ENCODE data around the gene PDE2A. TPM values are rescaled to one million over a fixed set of nuclear protein-coding genes. Genes with fewer than 3 reads are reported as not detected.

Gene PDE2A
- total RNA-seq, 1 donor from 2014 or later = 403 TPM

GRCh38 chr11:72599325-72600117 lies 74.7 kb downstream of the PDE2A start:
- Histone ChIP-seq H3K36me3 (no peaks in the 10 kb centered on the region), H3K27ac (no peak overlapping the region), H3K4me3 (no peak overlapping the region), H3K9me3 (no peaks in the 10 kb centered on the region), H3K27me3 (no peaks in the 10 kb centered on the region), H3K4me1 (no peaks in the 10 kb centered on the region)
- TF ChIP-seq CTCF (IDR thresholded peaks at IDR 0.05) = no peak
- intact Hi-C loops (cut with DNase I) = no loop called here
- DNase-seq (ENCODE audit: low spot score in 2 of 2) = no peak

- intact Hi-C loops (cut with DNase I) = no loop called here
- no peak for DNase-seq (ENCODE audit: low spot score in 2 of 2)
- H3K9me3 ChIP-seq = no peaks in the 10 kb centered on the region
- no peak overlapping the region for H3K27ac ChIP-seq
- H3K4me3 ChIP-seq = no peak overlapping the region
- no peaks in the 10 kb centered on the region for H3K4me1 ChIP-seq
- H3K36me3 ChIP-seq = no peaks in the 10 kb centered on the region
- peak; percentile 9 to 36 (median 22) for TF ChIP-seq CTCF (IDR thresholded peaks at IDR 0.05)
- no peaks in the 10 kb centered on the region for H3K27me3 ChIP-seq
Observed at GRCh38 chr11:72598906-72599305, 75.3 kb downstream of the PDE2A start.

GRCh38 chr11:72598466-72598865 lies 75.8 kb downstream of the PDE2A start:
- Histone ChIP-seq H3K9me3 (no peaks in the 10 kb centered on the region), H3K27me3 (no peaks in the 10 kb centered on the region), H3K4me3 (no peak overlapping the region), H3K4me1 (no peaks in the 10 kb centered on the region), H3K27ac (no peak overlapping the region), H3K36me3 (no peaks in the 10 kb centered on the region)
- intact Hi-C loops (cut with DNase I) = no loop called here
- no peak for DNase-seq (ENCODE audit: low spot score in 2 of 2)
- no peak for TF ChIP-seq CTCF (IDR thresholded peaks at IDR 0.05)

GRCh38 chr11:72597721-72598120 lies 76.5 kb downstream of the PDE2A start:
- intact Hi-C loops (cut with DNase I) = no loop called here
- H3K9me3 ChIP-seq = no peaks in the 10 kb centered on the region

GRCh38 chr11:72595292-72595684 lies 78.9 kb downstream of the PDE2A start:
- Histone ChIP-seq H3K27ac (no peak overlapping the region), H3K36me3 (no peaks in the 10 kb centered on the region), H3K9me3 (no peaks in the 10 kb centered on the region), H3K4me3 (no peak overlapping the region), H3K27me3 (peaks cover 3% of the 10 kb centered on the region), H3K4me1 (peaks cover under 1 to 3% of the 10 kb centered on the region in 2 donors)
- intact Hi-C loops (cut with DNase I) = no loop called here
- TF ChIP-seq CTCF (IDR thresholded peaks at IDR 0.05) = no peak
- no peak for DNase-seq (ENCODE audit: low spot score in 2 of 2)

More at GRCh38 chr11:72597721-72598120, 76.5 kb downstream of the PDE2A start:
- Histone ChIP-seq H3K36me3 (no peaks in the 10 kb centered on the region), H3K4me1 (no peaks in the 10 kb centered on the region), H3K27ac (no peak overlapping the region), H3K4me3 (no peak overlapping the region), H3K27me3 (no peaks in the 10 kb centered on the region)
- DNase-seq (ENCODE audit: low spot score in 2 of 2) = no peak
- TF ChIP-seq CTCF (IDR thresholded peaks at IDR 0.05) = no peak
